GM21717 (cell line): ENCODE results near the gene TMEM38B.
"Not testable (repeated sequence)": the region's sequence is repeated elsewhere in the genome, so short reads cannot be mapped to it uniquely, and the experiment has no call there.

ENCODE experiments used
- ATAC-seq: cut with Tn5 transposase; IDR thresholded peaks from one replicate; pipeline ENCODE4 v1.9.1; 2021; ENCODE audit warnings: mild to moderate bottlenecking, moderate library complexity; ENCODE audit not compliant: unreplicated experiment

Gene TMEM38B

GRCh38 chr9:105714020-105714331 is 19.6 kb downstream of the TMEM38B start:
- no peak for ATAC-seq

GRCh38 chr9:105716146-105716545 is 21.8 kb downstream of the TMEM38B start:
- no peak for ATAC-seq

- ATAC-seq: no peak
These were observed 27.8 kb downstream of the TMEM38B start for GRCh38 chr9:105722099-105722498.

- no peak for ATAC-seq
These were observed 31.0 kb downstream of the TMEM38B start for GRCh38 chr9:105725370-105725769.

DNA sequence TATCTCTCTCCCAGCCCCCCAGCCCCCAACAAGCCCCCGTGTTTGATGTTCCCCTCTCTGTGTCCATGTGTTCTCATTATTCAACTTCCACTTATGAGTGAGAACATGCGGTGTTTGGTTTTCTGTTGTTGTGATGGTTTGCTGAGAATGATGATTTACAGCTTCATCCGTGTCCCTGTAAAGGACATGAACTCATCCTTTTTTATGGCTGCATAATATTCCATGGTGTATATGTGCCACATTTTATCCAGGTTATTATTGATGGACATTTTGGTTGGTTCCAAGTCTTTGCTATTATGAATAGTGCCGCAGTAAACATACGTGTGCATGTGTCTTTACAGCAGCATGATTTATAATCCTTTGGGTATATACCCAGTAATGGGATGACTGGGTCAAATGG is 33.9 kb downstream of the TMEM38B start:
- ATAC-seq: not testable (repeated sequence)

GRCh38 chr9:105731420-105731819 is 37.1 kb downstream of the TMEM38B start:
- ATAC-seq: not testable (repeated sequence)

DNA sequence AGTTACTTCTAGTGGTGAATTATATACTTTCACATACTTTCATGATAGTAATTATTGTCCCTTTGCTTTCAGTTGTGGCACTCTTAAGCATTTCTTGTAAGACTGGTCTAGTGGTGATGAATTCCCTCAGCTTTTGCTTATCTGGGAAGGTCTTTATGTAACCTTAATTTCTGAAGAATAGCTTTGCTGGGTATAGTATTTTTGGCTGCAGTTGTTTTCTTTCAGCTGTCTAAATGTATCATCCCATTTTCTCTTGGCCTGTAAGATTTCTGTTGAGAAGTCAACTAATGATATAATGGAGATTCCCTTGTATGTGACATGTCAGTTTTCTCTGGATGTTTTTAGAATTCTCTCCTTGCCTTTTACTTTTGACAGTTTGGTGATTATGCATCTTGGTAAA is 41.0 kb downstream of the TMEM38B start:
- no peak for ATAC-seq

GRCh38 chr9:105737205-105737604 is 42.9 kb downstream of the TMEM38B start:
- ATAC-seq: no peak

GRCh38 chr9:105742088-105742487 is 47.7 kb downstream of the TMEM38B start:
- ATAC-seq: no peak

GRCh38 chr9:105747325-105747724 is 53.0 kb downstream of the TMEM38B start:
- not testable (repeated sequence) for ATAC-seq

GRCh38 chr9:105751761-105752160 is 57.4 kb downstream of the TMEM38B start:
- ATAC-seq: no peak

- ATAC-seq: no peak
These were observed 63.3 kb downstream of the TMEM38B start for GRCh38 chr9:105757496-105758251.

GRCh38 chr9:105760053-105760452 is 65.7 kb downstream of the TMEM38B start:
- no peak for ATAC-seq

DNA sequence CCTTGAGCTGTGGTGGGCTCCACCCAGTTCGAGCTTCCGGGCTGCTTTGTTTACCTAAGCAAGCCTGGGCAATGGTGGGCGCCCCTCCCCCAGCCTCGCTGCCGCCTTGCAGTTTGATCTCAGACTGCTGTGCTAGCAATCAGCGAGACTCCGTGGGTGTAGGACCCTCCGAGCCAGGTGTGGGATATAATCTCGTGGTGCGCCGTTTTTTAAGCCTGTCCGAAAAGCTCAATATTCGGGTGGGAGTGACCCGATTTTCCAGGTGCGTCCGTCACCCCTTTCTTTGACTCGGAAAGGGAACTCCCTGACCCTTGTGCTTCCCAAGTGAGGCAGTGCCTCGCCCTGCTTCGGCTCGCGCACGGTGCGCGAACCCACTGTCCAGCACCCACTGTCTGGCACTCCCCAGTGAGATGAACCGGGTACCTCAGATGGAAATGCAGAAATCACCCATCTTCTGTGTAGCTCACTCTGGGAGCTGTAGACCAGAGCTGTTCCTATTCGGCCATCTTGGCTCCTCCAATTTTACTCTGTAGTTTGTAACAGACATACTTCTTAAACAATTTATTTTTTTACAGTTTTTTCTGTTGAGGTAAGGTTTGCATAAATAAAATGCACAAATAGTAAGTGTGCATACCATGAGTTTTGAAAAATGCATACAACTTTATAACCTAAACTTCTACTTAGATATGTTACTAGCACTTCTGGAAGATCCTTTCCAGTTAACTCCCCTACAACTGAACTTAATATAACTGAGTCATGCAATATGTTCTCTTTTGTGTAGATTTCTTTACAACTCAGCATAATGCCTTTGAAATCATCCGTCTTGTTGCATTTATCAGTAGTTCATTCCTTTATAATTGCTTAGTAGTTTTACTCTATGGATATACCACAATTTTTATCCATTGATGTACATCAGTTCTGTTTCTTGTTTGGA is 88.5 kb downstream of the TMEM38B start:
- ATAC-seq: not testable (repeated sequence)

GRCh38 chr9:105783495-105783872 is 89.1 kb downstream of the TMEM38B start:
- ATAC-seq: not testable (repeated sequence)

DNA sequence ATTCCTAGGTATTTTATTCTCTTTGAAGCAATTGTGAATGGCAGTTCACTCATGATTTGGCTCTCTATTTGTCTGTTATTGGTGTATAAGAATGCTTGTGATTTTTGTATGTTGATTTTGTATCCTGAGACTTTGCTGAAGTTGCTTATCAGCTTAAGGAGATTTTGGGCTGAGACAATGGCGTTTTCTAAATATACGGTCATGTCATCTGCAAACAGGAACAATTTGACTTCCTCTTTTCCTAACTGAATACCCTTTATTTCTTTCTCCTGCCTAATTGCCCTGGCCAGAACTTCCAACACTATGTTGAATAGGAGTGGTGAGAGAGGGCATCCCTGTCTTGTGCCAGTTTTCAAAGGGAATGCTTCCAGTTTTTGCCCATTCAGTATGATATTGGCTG is 92.5 kb downstream of the TMEM38B start:
- ATAC-seq: not testable (repeated sequence)

DNA sequence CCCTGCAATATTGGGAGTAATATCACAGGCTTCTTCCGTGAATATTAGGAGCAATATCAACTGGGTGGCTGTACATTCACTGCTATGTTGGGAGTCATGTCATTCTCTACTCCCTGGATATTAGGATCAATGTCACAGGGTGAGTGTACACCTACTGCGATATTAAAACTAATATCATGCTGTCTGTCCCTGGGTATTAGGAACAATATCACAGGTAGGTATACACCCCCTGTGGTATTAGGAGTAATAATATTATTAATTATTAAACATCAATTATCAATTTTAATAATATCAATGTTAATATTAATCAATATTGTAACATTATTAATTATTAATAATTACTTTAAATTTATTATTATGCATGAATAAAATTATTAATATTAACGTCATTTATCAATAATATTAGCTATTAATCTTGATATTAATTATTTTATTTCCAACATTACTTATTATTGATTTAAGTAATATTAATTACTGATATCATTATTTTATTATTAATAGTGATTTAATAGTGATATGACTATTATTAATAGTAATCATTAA is 121.9 kb downstream of the TMEM38B start:
- no peak for ATAC-seq

- no peak for ATAC-seq
These were observed 122.6 kb downstream of the TMEM38B start for GRCh38 chr9:105816981-105817380.

GRCh38 chr9:105818903-105819302 is 124.6 kb downstream of the TMEM38B start:
- ATAC-seq: no peak

DNA sequence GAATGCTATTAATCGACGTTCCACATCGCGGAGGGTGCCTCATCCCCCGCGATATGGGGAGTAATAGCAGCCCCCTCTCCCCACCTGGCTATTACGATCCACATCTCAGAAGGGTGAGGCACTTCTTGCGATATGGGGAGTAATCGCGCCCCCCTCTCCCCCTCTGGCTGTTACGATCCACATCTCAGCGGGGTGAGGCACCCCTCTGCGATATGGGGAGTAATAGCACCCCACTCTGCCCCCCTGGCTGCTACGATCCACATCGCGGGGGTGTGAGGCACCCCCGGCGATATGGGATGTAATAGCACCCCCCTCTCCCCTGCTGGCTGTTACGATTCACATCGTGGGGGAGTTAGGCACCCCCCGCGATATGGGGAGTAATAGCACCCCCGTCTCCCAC is 128.5 kb downstream of the TMEM38B start:
- no peak for ATAC-seq
